B cell (primary cell): ENCODE data around the gene VLDLR. TPM values are rescaled to one million over a fixed set of nuclear protein-coding genes. Genes with fewer than 3 reads are reported as not detected.

Experiments
- ATAC-seq: fragments of 200-7000 bp; cut with Tn5 transposase; one replicate; pipeline ENCODE4 v1.10.0; 2021; ENCODE audit warnings: low read depth, mild to moderate bottlenecking, moderate number of reproducible peaks, moderate library complexity
- CTCF ChIA-PET: fragments of 350-600 bp; sonication (Branson Sonifier 250); formaldehyde crosslinking; loops from one replicate; lab custom pipeline; 2021; ENCODE audit warnings: antibody characterized with exemption, inconsistent platforms; lab: Charles Lee
- POLR2A ChIA-PET: fragments of 350-600 bp; sonication (Branson Sonifier 250); formaldehyde crosslinking; loops from one replicate; lab custom pipeline; 2021; ENCODE audit warnings: antibody characterized with exemption; lab: Charles Lee
- DNase-seq: peaks from one replicate; pipeline ENCODE4 v3.0.0; 2013
- H2AFZ ChIP-seq: 2 replicates; pipeline ENCODE4 v1.6.1; 2012; ENCODE audit warnings: mild to moderate bottlenecking, low read depth, low read length; ENCODE audit not compliant: insufficient read depth, poor library complexity, severe bottlenecking
- H3K27ac ChIP-seq, 2 donors: 1 replicate in 1 of 2; 2 replicates in 1 of 2; pipeline ENCODE4 v1.5.1; 2012 to 2013; ENCODE audit warnings: low read length in 2 of 2, mild to moderate bottlenecking in 2 of 2, moderate library complexity in 1 of 2
- H3K27me3 ChIP-seq, 4 experiments: fragments of 200-600 bp in 1 of 4; sonication (generic) in 1 of 4; replicated peaks in 1 of 4; 1 replicate in 2 of 4; 2 replicates in 2 of 4; pipeline versions ENCODE4 v1.6.1 to v1.7.0; 2013 to 2016; ENCODE audit warnings: low read length in 3 of 4, mild to moderate bottlenecking in 2 of 4, mixed read lengths in 1 of 4, moderate library complexity in 1 of 4; ENCODE audit not compliant: insufficient read depth in 4 of 4, control insufficient read depth in 3 of 4; ENCODE audit errors: control extremely low read depth in 1 of 4
- H3K36me3 ChIP-seq, 2 experiments: replicated peaks in 1 of 2; 1 replicate in 1 of 2; 2 replicates in 1 of 2; pipeline versions ENCODE4 v1.6.1 to v1.7.1; 2013; ENCODE audit warnings: low read length in 1 of 2; ENCODE audit not compliant: insufficient read depth in 2 of 2, control insufficient read depth in 1 of 2; ENCODE audit errors: control extremely low read depth in 1 of 2, extremely low read depth in 1 of 2
- H3K4me1 ChIP-seq, 2 donors: fragments of 200-600 bp in 1 of 2; sonication (generic) in 1 of 2; 1 replicate in 1 of 2; 2 replicates in 1 of 2; pipeline versions ENCODE4 v1.5.1 to v1.6.1; 2013 to 2017; ENCODE audit warnings: low read length in 2 of 2; ENCODE audit not compliant: control insufficient read depth in 2 of 2, insufficient read depth in 2 of 2
- H3K4me2 ChIP-seq: replicated peaks from 2 replicates; pipeline ENCODE3; 2012; ENCODE audit warnings: mild to moderate bottlenecking, low read depth, low read length; ENCODE audit not compliant: poor library complexity, severe bottlenecking
- H3K4me3 ChIP-seq, 5 experiments: fragments of 200-600 bp in 1 of 5; sonication (generic) in 1 of 5; 1 replicate in 3 of 5; 2 replicates in 2 of 5; pipeline versions ENCODE4 v1.5.1 to v1.7.0; 2011 to 2016; ENCODE audit warnings: low read length in 4 of 5, mild to moderate bottlenecking in 4 of 5, low read depth in 2 of 5, control low read depth in 1 of 5, moderate library complexity in 1 of 5; ENCODE audit not compliant: insufficient read depth in 1 of 5; ENCODE audit errors: control extremely low read depth in 1 of 5, extremely low read depth in 1 of 5
- H3K79me2 ChIP-seq: fragments of 200-600 bp; sonication (generic); one replicate; pipeline ENCODE4 v1.6.0; 2016; ENCODE audit warnings: low read length; ENCODE audit not compliant: control insufficient read depth, insufficient read depth
- H3K9ac ChIP-seq: fragments of 200-600 bp; sonication (generic); 2 replicates; pipeline ENCODE4 v1.6.1; 2017; ENCODE audit warnings: mild to moderate bottlenecking, low read length, moderate library complexity
- H3K9me3 ChIP-seq, 3 donors: one replicate each; pipeline versions ENCODE4 v1.6.1 to v1.7.1; 2013; ENCODE audit warnings: low read length in 2 of 3; ENCODE audit not compliant: control insufficient read depth in 2 of 3, insufficient read depth in 1 of 3; ENCODE audit errors: control extremely low read depth in 1 of 3
- H4K20me1 ChIP-seq: 2 replicates; pipeline ENCODE4 v1.6.0; 2012; ENCODE audit warnings: mild to moderate bottlenecking, low read length; ENCODE audit not compliant: insufficient read depth, control insufficient read depth, poor library complexity, severe bottlenecking
- H3K27ac Mint-ChIP-seq: one replicate; pipeline ENCODE4 v1.8.0; 2021; ENCODE audit warnings: mixed read lengths
- H3K27me3 Mint-ChIP-seq: one replicate; pipeline ENCODE4 v1.8.0; 2021; ENCODE audit warnings: mixed read lengths
- H3K4me1 Mint-ChIP-seq: one replicate; pipeline ENCODE4 v1.8.0; 2021; ENCODE audit warnings: mixed read lengths
- H3K4me3 Mint-ChIP-seq: one replicate; pipeline ENCODE4 v1.8.0; 2021; ENCODE audit warnings: mixed read lengths
- H3K9me3 Mint-ChIP-seq: one replicate; pipeline ENCODE4 v1.8.0; 2022; ENCODE audit warnings: mixed read lengths; ENCODE audit not compliant: insufficient read depth
- EZH2 ChIP-seq: IDR thresholded peaks from 2 replicates; pipeline ENCODE4 v1.6.1; 2012; ENCODE audit warnings: borderline replicate concordance, low read depth, mild to moderate bottlenecking, moderate library complexity, low read length; ENCODE audit not compliant: insufficient read depth, poor library complexity, severe bottlenecking
- WGBS: methylation state at CpG from one replicate; pipeline ENCODE4 v1.1.5; 2013; ENCODE audit warnings: missing lambda C conversion rate; ENCODE audit not compliant: insufficient coverage; 5-methylcytosine and 5-hydroxymethylcytosine counted together
- intact Hi-C: fragments of 100-400 bp; cut with micrococcal nuclease; formaldehyde crosslinking; loops from one replicate; pipeline ENCODE4 v1.10.0; 2022
- polyA minus RNA-seq: library from RNA; depleted of rRNA, polyadenylated mRNA; stranded (reverse); fragments of >200 nt; gene quantifications from 2 replicates; pipeline ENCODE4 v1.2.3, GENCODE V29; 2012
- polyA plus RNA-seq: library from polyadenylated mRNA; depleted of rRNA; stranded (reverse); fragments of >200 nt; gene quantifications from 2 replicates; pipeline ENCODE4 v1.2.3, GENCODE V29; 2012
- total RNA-seq, 2 donors: library from RNA; stranded (reverse); fragments of 120-200 nt in 1 of 2; gene quantifications; 1 replicate in 1 of 2; 2 replicates in 1 of 2; pipeline versions ENCODE4 v1.2.3 to v1.2.4, GENCODE V29; 2013 to 2022
- TF ChIP-seq, protein P1 (sequence below): fragments of 200-600 bp; IDR thresholded peaks from one replicate; pipeline ENCODE4 v1.8.0; 2022; ENCODE audit warnings: antibody characterized with exemption, mild to moderate bottlenecking

VLDLR gene
- 0.10 TPM in 1 of 2 replicates, not detected in the other for total RNA-seq
- total RNA-seq (2013): 0.30 TPM
- 0.03 TPM in 1 of 2 replicates, not detected in the other for polyA plus RNA-seq
- not detected in 2 replicates for polyA minus RNA-seq

DNA sequence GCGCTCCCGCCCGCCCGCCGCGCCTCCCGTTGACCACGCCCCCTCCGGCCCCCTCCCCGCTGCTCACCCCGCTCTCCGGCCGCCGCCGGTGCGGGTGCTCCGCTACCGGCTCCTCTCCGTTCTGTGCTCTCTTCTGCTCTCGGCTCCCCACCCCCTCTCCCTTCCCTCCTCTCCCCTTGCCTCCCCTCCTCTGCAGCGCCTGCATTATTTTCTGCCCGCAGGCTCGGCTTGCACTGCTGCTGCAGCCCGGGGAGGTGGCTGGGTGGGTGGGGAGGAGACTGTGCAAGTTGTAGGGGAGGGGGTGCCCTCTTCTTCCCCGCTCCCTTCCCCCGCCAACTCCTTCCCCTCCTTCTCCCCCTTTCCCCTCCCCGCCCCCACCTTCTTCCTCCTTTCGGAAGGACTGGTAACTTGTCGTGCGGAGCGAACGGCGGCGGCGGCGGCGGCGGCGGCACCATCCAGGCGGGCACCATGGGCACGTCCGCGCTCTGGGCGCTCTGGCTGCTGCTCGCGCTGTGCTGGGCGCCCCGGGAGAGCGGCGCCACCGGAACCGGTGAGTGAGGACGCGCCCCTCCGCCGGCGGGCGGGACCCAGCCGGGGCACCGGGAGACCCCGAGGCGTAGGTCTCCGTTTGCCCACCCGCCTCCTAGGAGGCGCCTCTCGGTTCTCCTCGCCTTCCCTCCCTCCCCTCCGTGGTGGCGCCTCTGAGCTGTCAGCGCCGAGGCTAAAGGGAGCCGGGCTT lies at the start of gene VLDLR:
Gene VLDLR (plus strand): TSS at position 66 of the 739 bp plus-strand sequence. CDS start 403 bp downstream, at position 469.
- no peaks in the 10 kb centered on the region for H3K79me2 ChIP-seq
- Mint-ChIP-seq H3K4me1 (peaks cover 20% of the 10 kb centered on the region), H3K9me3 (peaks cover 2% of the 10 kb centered on the region), H3K27me3 (peaks cover 68% of the 10 kb centered on the region), H3K27ac (no peak within 1 kb of the TSS), H3K4me3 (peak within 1 kb of the TSS; percentile 88)
- H2AFZ ChIP-seq: peak within 1 kb of the TSS; percentile 67
- H3K4me2 ChIP-seq: peak within 1 kb of the TSS; percentile 85
- TF ChIP-seq, protein P1, sequence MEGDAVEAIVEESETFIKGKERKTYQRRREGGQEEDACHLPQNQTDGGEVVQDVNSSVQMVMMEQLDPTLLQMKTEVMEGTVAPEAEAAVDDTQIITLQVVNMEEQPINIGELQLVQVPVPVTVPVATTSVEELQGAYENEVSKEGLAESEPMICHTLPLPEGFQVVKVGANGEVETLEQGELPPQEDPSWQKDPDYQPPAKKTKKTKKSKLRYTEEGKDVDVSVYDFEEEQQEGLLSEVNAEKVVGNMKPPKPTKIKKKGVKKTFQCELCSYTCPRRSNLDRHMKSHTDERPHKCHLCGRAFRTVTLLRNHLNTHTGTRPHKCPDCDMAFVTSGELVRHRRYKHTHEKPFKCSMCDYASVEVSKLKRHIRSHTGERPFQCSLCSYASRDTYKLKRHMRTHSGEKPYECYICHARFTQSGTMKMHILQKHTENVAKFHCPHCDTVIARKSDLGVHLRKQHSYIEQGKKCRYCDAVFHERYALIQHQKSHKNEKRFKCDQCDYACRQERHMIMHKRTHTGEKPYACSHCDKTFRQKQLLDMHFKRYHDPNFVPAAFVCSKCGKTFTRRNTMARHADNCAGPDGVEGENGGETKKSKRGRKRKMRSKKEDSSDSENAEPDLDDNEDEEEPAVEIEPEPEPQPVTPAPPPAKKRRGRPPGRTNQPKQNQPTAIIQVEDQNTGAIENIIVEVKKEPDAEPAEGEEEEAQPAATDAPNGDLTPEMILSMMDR: no peak
- no peak for TF ChIP-seq EZH2
- DNase-seq: peak; percentile 19
- H4K20me1 ChIP-seq: no peaks in the 10 kb centered on the region
- no peak within 1 kb of the TSS for H3K27ac ChIP-seq
- no peaks in the 10 kb centered on the region for H3K36me3 ChIP-seq
- WGBS: under 1% methylated on average over 62 of the region's 72 CpGs
- peaks cover 17 to 24% of the 10 kb centered on the region in 2 donors for H3K4me1 ChIP-seq
- intact Hi-C loops: no loop called here
- peaks cover 0 to 49% (median 25%) of the 10 kb centered on the region in 4 experiments for H3K27me3 ChIP-seq
- H3K9ac ChIP-seq: peak within 1 kb of the TSS; percentile 58
- ATAC-seq: peak; percentile 21
- peaks cover 0 to 6% (median 0%) of the 10 kb centered on the region in 3 donors for H3K9me3 ChIP-seq
- ChIA-PET POLR2A (no interaction called here), CTCF (no interaction called here)
- H3K4me3 ChIP-seq: peak within 1 kb of the TSS; percentile 9 to 60 (median 44)

DNA sequence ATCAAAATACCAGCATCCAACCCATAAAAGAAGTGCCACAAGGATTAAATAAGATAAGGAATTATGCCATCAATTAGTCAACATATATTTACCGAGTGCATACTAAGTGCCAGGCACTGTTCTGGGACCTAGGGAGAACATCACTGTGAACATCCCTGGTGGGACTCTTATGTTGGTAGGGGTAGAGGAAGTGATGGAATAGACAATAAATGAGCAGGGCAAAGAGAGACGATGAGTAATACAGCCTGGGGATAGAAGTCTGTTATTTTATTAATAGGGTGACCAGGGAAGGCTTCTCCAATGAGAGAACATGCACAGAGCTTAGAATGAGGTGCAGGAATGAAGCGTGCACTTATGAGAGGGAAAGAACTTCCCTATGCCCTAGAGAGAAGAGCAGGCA lies 47.4 kb upstream of the VLDLR start:
- no peak for TF ChIP-seq EZH2
- TF ChIP-seq, protein P1: no peak
- DNase-seq (no peak), ATAC-seq (no peak)
- Histone ChIP-seq H3K4me2 (no peak overlapping the region), H3K27me3 (peaks cover 0 to 3% (median under 1%) of the 10 kb centered on the region in 4 experiments), H3K4me1 (no peaks in the 10 kb centered on the region), H4K20me1 (no peaks in the 10 kb centered on the region), H3K79me2 (no peaks in the 10 kb centered on the region), H3K4me3 (no peak overlapping the region), H3K9ac (no peak overlapping the region), H3K27ac (no peak overlapping the region), H3K9me3 (no peaks in the 10 kb centered on the region), H2AFZ (no peak overlapping the region), H3K36me3 (no peaks in the 10 kb centered on the region)
- intact Hi-C loops: no loop called here
- Mint-ChIP-seq H3K4me1 (no peaks in the 10 kb centered on the region), H3K27me3 (peaks cover 10% of the 10 kb centered on the region), H3K27ac (no peak overlapping the region), H3K9me3 (no peaks in the 10 kb centered on the region), H3K4me3 (no peak overlapping the region)
- ChIA-PET CTCF (no interaction called here), POLR2A (no interaction called here)
- WGBS: 60% methylated on average over 1 of the region's 3 CpGs
